Stimulated activated CD4-positive, alpha-beta T cell treated with anti-CD3 and anti-CD28 coated beads, TNF-alpha, amount 100 ng/mL, for 48 hours (primary cell): ENCODE measurements around the gene RHBDL1.
A peak's percentile ranks its signal among the peaks of the same experiment; 100 is the strongest.

Source experiments
- DNase-seq, 3 donors: peaks; one replicate each; pipeline ENCODE4 v3.0.0-alpha.2; 2020; ENCODE audit warnings: low read depth in 3 of 3

RHBDL1 gene

DNA sequence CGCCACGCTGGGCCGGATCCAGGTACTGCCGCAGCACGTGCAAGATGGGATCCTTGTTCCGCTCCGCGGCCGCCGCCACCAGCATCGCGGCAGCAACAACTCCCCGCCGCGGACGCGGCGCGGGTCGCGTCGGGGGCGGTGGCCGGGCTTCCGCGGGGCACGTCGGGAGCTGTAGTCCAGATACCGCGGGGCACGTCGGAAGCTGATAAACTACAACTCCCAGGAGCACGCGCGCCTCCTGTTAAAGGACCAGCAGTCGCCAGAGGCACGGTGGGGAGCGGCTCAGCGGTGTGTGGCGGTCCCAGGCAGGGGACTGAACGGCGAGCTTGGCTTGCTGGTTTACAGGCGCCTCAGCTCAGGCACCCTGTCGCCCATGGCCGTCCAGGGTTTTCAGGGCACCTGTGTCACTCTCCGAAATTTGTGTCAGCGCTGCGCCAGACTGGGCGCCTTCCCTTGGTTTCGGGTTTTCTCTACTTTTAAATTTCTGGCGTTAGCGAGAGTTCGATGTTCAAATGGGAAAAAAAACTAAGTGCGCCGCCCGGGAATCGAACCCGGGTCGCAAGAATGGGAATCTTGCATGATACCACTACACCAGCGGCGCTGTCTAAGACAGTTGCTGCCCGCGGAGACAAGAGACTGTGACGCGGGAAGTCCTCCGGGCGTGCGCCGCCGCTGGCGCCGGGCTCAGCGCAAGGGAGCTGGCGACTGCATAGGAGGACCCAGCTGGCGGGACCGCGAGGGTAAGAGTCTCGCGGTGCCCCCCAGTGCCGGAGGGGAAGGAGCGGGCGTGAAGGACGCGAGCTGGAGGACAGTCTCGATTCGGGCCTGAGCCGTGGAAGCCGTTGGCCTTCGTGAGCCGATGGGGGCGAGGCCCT is 39.0 kb upstream of the RHBDL1 start, which contains the start of gene METTL26:
METTL26 (minus strand) TSS at position 100 of the 875 bp plus-strand sequence; CDS start at position 85, 15 bp downstream.
- peak; percentile 87 to 91 (median 88) for DNase-seq

- peak; percentile 80 to 95 (median 87) for DNase-seq
Measured at GRCh38 chr16:637081-638018, 38.1 kb upstream of the RHBDL1 start.

DNA sequence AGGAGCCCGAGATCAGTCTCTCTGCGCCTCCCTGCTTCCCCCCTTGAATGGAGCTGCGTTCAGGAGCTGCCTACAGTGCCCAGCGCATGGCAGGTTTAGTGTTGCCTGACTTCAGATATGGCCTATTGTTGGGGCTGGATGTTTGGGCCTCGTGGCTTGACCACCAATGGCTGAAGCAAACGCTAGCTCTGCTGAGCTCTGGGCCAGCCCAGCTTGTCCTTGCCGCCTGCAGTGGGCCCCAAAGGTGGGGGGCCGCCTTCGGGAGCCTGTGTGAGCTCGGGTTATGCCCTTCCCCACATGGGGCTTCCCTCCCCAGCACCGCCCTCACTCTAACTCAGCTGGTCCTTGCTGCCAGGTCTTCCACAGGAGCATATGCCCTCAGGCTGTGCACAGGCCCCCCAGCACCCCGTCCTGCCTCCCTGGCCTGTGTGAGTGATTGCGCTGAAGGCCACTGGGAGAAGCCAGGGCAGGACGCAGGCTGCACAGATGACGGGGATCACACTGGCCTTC is 37.4 kb upstream of the RHBDL1 start:
- no peak for DNase-seq

DNA sequence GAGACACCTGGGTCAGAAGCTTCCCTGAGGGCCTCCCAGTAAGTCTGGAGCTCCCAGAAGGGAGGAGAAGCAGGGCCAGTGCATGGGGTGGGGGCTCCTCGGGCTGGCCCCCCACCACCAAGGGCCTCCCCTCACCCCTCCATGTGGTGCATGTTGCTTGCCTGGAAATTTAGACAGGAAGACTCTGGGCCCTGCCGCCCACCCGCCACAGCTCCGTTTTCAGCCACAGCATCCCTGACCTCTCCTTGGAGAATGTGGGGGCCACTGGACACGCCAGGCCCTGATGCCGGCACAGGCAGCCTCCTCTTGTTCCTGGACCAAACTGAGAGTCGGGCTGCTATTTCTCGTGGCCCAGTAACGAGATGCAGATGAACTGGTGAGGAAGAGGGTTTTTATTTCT is 36.6 kb upstream of the RHBDL1 start:
- no peak for DNase-seq

DNA sequence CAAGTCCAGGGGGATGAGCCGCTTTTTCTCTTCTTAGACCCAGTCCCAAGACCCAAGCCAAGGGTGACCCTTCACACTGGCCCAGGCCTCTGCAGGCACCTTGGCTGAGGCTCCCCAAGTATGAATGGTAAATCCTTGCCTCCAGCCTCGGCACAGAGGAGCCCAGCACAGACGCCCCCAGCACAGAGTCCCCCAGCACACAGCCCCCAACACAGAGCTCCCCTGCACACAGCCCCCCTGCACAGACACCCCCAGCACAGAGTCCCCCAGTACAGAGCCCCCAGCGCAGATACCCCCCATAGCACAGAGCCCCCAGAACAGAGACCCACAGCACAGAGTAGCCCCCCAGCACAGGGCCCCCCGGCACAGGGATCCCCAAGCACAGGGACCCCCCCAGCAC is 34.9 kb upstream of the RHBDL1 start:
- no peak for DNase-seq

- peak; percentile 37 to 77 (median 71) for DNase-seq
Measured at GRCh38 chr16:641326-642188, 33.9 kb upstream of the RHBDL1 start, which contains the start of gene MCRIP2. Gene MCRIP2, plus strand, starts transcription at chr16:641828. Its CDS starts 164 bp downstream, at chr16:641992.

DNA sequence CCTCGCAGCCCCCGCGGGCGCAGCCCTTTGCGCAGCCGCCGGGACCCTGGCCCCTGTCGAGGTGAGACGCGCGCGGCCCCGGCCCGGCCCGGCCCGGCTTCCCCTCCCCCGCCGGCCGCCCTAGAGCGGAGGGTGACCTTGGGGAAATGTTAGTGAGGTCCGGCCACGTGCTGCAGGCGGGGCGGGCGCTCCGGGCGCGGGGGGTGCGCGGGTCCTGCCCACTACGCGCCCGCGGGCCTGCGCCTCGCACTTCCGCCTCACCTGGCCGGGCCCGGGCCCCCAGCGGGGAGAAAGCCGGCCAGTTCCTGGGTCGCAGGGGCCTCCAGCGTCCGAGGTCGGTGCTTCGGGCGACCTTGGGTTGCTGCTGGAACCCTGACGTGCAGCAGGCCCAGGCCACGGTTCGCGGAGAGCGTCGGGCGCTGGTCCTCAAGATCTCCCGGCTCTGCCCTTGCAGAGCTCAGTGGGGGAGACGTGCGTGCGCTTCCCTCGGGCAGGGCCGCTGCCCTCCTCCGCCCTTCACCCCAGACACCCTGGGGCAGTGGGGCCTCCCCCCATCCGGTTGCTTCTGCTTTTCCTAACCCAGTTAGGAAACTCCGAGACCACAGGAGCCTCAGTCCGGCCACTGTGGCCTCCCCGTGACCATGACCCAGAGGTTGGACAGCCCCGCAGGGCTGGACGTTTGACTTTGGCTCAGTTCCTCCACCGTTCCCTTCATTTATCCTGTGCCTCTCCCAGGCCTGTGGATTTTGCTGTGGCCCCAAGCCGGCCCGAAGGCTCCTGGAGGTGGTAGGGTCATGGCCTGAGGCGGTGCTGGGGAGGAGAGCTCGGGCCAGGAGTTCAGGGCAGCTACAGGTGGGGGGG is 33.1 kb upstream of the RHBDL1 start:
- DNase-seq = no peak

DNA sequence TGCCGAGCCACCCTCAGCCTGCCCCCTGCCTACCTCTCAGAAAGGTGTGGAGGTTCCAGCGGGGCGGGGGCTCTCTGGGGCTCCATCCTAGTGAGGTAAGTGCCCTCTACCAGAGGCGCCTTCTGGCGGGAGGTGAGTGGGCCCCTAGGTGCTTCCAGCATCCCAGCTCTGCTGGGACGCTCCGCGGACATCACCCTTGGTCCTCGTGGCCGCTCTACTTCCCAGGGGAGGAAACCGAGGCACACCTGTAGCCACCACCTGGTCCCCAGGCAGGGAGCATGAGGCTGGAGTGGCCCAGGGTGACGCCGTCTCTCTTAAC is 32.5 kb upstream of the RHBDL1 start:
- DNase-seq = no peak

GRCh38 chr16:644556-644955 is 30.9 kb upstream of the RHBDL1 start:
- DNase-seq = no peak

DNA sequence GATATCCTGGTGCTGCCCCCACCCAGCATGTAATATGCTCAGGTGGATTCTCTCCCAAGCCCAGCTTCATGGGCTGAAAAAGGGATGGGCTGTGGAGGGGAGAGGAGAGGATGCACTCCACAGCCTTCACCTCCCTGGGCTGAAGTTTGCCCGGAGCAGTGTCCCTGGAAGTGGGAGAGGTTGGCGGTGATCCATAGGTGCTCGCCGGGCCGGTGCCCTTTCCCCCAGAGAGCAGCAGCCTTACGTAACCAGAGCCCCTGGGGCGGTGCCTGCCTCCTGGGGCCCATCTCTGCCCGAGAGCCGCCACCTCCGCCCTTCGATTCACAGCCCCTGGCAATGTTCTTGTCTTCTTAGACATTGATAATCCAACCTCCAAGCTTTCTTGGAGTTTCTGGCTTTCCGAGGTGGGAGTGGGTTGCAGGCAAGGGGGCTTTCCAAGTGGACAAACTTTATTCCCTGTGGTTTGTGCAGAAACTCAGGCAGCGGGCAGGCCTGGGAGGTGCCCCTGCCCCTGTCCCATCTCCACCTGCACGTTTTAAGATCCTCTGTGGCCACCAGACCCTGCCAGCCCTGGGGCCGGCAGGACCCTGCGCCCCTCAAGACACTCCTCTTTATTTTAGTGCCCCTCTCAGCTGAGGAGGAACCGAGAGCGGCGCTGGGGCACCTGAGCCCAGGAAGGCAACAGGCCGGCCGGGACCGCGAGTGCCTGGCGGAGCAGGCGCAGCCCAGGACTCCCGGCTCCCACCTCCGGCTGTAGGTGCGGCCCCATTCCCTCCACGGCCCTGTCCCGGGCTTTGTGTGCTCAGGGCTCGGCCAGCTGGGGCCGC is 29.4 kb upstream of the RHBDL1 start:
- DNase-seq = no peak

DNA sequence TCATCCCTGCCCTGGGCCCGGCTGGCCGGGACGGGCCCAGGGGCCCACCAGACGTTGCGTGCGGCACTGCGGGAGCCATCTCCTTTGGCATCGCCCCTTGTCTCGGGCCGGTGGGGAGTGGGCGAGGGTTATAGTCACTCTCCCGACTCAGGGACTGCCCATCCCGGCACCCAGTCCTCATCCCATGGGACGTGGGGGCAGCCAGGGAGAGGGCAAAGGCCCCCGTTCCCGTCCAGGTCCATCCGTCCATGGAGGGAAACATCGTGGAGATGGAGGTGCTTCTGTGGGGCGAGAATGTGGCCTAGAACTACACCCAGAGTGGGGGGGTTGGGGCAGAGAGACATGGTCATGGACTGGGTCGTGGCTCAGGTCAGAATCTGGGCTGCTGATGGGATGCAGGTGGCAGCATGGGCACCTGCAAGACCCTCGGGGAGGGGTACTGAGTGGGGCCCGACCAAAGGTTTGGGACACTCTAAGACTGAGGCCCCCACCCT is 28.7 kb upstream of the RHBDL1 start:
- no peak for DNase-seq

DNA sequence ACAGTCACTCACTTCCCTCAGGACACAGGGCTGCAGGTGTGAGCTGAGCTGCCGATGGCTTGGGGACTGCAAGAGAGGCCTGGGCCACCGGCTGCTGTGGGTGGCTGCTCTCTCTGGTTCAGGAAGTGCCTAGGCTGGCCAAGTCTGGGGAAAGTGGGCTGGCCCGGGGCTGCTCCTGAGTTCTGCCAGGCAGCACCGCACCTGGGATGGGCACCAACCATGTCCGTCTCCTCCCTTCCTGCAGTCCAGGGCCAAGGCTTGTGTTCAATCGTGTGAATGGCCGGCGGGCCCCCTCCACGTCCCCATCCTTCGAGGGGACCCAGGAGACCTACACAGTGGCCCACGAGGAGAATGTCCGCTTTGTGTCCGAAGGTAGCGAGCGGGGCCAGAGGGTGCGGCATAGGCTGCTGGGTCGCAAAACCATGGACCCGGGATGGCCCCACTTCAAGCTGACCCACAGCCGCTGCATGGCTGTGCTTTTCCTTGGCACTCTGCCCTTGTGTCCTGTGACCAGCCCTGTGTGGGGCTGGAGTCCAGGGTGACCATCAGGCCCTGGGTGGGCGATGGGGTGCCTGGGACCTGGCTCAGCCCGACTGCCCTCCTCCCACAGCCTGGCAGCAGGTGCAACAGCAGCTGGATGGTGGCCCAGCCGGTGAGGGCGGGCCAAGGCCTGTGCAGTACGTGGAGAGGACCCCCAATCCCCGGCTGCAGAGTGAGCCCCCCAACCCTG is 28.1 kb upstream of the RHBDL1 start:
- no peak for DNase-seq

DNA sequence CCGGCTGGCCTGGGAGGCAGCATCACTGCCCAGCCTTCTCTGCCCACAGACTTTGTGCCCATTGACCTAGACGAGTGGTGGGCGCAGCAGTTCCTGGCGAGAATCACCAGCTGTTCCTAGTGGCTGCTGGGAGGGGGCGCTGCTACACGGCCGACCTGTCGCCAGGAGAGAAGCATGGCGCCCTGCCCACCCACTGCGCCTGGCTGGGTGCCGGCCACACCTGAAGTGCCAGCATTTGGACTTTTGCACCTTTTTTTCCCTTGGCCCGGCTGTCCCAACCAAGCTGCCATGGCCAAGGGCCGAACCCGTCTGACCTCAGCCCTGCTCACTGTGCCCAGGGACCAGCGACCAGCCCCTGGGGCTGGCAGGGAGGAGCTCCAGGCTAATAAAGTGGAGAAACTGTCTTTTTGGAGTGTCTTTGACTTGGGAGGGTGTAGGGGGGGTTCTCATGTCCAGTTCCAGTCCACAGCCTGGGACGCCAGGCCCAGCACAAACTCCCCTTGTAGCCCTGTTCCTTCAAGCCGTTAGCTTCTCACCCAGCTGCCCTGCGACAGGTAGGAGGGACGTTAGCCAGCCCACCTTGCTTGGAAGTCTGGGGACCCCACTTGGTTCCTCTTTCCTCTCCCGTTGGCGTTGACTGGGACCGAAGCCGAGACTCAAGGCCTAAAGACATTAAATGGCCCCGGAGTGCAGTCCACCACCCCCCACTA is 27.2 kb upstream of the RHBDL1 start:
- peak in 1 of 3 donors; percentile 57 for DNase-seq

GRCh38 chr16:648781-649589 is 26.5 kb upstream of the RHBDL1 start, which contains the start of gene WDR90:
Gene WDR90, plus strand, starts transcription at chr16:649365. Its CDS starts 52 bp downstream, at chr16:649417.
- DNase-seq = peak; percentile 87 to 94 (median 88)

GRCh38 chr16:649631-650030 is 25.8 kb upstream of the RHBDL1 start:
- no peak for DNase-seq

DNA sequence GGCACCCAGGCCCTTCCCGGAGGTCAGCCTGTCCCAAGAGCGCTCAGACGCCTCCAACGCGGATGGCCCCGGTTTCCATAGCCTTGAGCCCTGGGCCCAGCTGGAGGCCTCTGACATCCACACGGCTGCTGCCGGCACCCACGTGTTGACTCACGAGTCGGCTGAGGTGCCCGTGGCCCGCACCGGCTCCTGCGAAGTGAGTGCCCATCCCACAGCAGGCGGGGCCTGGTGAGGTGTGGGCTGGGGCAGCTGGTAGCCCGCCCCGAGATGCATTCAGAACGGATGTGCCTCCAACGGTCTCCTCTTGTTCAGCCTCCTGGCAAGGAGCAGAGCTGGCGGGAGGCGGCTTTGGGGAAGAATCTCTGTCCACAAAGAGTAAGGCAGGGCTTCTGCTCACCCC is 23.6 kb upstream of the RHBDL1 start:
- no peak for DNase-seq
